HG02884 (cell line): ENCODE results near the gene ARR3.
"Not testable (repeated sequence)": the region's sequence is repeated elsewhere in the genome, so short reads cannot be mapped to it uniquely, and the experiment has no call there.

Source experiments
- ATAC-seq: cut with Tn5 transposase; IDR thresholded peaks from one replicate; pipeline ENCODE4 v1.9.1; 2021; ENCODE audit warnings: mild to moderate bottlenecking, moderate library complexity; ENCODE audit not compliant: unreplicated experiment

The ARR3 gene

GRCh38 chrX:70279081-70279480, 10.9 kb downstream of the ARR3 start:
- no peak for ATAC-seq

DNA sequence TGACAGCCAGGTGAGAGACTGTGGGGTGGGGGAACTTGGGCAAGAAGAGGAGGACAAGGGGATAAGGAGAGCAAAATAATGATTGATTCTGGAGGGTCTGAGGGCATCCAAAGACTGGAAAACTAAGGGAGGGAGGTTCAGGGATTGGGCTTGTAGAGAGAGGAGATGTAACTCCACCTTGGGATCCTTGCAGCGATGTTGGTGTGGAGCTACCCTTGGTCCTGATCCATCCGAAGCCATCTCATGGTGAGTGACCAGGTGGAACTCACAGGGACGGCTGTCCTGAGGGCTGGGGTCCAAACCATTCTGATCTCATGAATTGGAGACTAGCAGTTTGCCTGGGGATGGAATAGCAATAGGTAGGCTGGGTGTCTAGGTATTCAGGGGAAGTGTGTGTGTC, 12.4 kb downstream of the ARR3 start:
- no peak for ATAC-seq

DNA sequence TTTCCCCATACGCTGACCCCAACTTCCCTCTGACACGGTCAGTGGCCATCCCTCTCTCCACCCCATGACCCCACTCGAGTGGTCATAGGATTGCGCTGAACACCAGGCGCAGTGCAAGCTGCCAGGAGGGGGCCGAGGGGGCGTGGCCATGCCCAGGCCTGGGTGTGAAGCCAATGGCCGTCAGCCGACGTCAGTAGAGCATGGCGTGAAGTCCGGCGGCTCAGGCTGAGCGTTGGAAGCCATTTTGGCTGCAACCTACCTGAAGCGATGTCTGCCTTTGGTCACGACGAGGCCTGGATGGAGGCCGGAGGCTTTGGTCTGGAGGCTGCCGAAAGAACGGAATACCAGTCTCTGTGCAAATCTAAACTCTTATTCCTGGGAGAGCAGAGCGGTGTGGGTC, 13.8 kb downstream of the ARR3 start, which contains the start of gene RAB41:
Gene RAB41 (plus strand): TSS at position 222 of the 400 bp plus-strand sequence. CDS start 46 bp downstream, at position 268.
- ATAC-seq = no peak

GRCh38 chrX:70289168-70289792, 21.1 kb downstream of the ARR3 start:
- no peak for ATAC-seq

DNA sequence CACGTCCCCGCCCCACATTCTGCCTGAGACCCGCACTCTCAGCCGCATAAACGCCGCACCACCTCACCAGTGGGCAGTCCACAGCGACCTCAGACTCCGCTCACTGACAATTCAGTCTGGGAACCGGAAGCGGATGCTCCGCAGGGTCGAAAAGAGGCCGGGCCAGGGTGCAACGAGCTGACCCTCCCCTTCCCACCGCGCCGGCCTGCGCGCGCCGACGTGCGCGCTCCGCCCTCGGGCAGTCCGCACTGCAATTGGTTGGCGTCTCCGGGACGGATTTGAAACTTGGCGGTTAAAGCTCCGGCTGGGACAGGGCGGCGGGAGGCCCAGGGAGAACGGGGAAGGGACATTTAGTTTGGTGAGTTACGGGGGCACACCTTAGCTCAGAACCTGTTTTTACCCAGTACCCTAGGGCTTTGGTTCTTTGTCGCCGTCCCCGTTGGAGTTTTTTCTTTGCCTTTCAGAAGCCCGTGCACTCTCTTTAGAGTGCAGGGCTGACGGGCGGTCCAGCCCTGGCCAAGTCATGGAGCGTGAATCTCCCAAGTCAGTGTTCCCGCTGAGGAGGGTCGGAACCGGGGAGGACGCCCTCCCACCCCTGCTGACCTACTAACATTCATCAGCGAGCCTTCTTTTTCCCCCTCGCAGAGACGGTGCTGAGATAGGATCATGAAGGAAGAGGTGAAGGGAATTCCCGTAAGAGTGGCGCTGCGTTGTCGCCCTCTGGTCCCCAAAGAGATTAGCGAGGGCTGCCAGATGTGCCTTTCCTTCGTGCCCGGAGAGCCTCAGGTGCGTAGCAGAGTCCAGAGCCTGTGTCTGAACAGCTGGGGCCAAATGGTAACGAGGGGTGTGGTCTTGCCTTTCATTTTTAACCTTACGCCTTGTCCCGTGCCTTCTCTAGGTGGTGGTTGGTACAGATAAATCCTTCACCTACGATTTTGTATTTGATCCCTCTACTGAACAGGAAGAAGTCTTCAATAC, 21.9 kb downstream of the ARR3 start, which contains the start of the genes KIF4A and PDZD11:
Gene KIF4A (plus strand): TSS at position 312 of the 978 bp plus-strand sequence. CDS start 355 bp downstream, at position 667.
Gene PDZD11 (minus strand): TSS at position 135 of the 978 bp plus-strand sequence. CDS start 586 bp downstream, outside the sequence.
- peak; percentile 97 for ATAC-seq

- ATAC-seq = no peak
Measured at GRCh38 chrX:70292788-70293187, 24.7 kb downstream of the ARR3 start.

GRCh38 chrX:70293621-70294020, 25.5 kb downstream of the ARR3 start:
- no peak for ATAC-seq

GRCh38 chrX:70301716-70302115, 33.6 kb downstream of the ARR3 start:
- ATAC-seq = no peak

GRCh38 chrX:70313503-70313902, 45.4 kb downstream of the ARR3 start:
- no peak for ATAC-seq

- ATAC-seq = no peak
Measured at GRCh38 chrX:70322784-70323183, 54.6 kb downstream of the ARR3 start.

DNA sequence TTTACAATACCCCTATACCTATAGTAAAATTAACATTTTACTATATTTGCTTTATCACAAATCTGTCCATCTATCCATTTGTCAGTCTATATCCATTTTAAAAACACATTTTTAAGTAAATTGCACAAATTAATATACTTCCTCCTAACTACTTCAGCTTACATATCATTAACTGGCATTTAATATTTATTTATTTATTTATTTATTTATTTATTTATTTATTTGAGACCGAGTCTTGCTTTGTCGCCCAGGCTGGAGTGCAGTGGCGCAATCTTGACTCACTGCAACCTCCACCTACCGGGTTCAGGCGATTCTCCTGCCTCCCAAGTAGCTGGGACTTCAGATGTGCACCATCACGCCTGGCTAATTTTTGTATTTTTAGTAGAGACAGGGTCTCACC, 55.5 kb downstream of the ARR3 start:
- ATAC-seq = not testable (repeated sequence)

DNA sequence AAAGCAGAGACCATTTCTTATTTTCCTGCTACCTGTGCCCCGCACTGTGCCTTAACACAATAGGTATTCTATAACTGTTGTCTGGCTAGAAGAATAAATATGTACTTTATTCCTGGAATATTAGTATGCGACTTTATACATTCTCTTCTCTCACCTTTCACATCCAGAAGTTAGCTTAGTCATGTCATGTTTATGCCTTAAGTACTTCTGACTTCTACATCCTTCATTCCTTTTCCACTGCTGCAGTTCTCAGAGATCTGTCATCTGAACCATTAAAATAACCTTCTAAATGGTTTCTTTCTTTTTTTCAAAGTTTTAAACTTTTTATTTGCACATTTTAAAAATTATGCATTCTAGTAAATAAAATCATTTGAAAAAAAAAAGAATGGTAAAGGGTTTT, 56.2 kb downstream of the ARR3 start:
- no peak for ATAC-seq

GRCh38 chrX:70331161-70331560, 63.0 kb downstream of the ARR3 start:
- no peak for ATAC-seq
